NCI-H2227 treated with DMSO at 0.1 percent for 48 hours (cell line): Measurements from ENCODE around the gene SYNE3.
A peak's percentile ranks its signal among the peaks of the same experiment; 100 is the strongest.

Experiments
- DNase-seq: peaks from one replicate; lab custom pipeline; 2025; lab: John Stamatoyannopoulos, UW

SYNE3 gene

DNA sequence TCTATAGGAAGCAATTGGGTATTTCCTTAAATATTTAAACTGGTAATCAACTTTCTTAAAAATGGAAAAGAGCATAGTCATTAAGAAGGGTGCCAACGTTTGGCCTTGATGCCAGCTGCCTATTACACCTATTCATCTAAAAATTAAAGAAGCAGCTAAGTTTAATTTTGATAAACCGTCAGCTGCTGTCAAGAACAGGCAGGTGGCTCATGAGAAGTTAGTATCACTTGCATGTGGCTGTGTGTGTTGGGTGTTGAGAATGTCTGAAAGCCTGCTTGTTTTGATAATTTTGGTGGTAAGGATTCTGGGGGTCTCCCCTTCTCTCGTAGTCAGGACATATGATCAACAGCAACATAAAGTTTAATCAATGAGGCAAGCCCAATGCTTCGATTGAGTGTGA is 24.9 kb upstream of the SYNE3 start:
- DNase-seq: no peak

- DNase-seq: no peak
Observed at GRCh38 chr14:95540236-95540855, 23.9 kb upstream of the SYNE3 start.

- no peak for DNase-seq
Observed at GRCh38 chr14:95538801-95539509, 22.5 kb upstream of the SYNE3 start.

- DNase-seq: no peak
Observed at GRCh38 chr14:95537298-95538089, 21.0 kb upstream of the SYNE3 start.

GRCh38 chr14:95536671-95537070 is 20.2 kb upstream of the SYNE3 start:
- no peak for DNase-seq

DNA sequence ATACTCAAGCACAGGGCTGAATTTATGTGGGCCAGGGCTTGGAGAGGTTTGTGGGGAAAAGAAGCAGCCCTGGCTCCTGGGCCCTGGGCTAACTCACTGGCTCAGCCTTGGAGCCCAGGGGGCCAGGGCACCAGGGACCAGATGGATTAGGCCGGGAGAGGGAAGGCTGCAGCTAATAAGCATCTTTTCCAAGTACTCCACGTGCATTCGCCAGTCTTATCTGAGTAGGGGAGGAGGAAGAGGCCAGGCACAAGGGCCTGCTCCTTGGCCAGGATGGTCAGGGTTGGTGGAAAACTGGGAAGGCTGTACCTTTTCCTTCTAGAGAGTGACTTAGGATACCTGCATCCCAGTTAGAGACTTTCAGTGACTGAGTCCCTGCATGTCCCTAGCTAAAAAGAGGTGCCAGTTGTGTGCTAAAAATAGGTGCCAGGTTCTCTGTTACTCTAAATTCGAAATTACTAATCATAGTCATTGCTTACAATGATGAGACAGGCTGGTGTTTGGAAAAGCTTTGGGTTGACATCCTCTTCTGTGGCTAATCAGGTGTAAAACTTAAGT is 19.7 kb upstream of the SYNE3 start:
- no peak for DNase-seq

GRCh38 chr14:95535226-95536021 is 19.0 kb upstream of the SYNE3 start:
- DNase-seq: no peak

DNA sequence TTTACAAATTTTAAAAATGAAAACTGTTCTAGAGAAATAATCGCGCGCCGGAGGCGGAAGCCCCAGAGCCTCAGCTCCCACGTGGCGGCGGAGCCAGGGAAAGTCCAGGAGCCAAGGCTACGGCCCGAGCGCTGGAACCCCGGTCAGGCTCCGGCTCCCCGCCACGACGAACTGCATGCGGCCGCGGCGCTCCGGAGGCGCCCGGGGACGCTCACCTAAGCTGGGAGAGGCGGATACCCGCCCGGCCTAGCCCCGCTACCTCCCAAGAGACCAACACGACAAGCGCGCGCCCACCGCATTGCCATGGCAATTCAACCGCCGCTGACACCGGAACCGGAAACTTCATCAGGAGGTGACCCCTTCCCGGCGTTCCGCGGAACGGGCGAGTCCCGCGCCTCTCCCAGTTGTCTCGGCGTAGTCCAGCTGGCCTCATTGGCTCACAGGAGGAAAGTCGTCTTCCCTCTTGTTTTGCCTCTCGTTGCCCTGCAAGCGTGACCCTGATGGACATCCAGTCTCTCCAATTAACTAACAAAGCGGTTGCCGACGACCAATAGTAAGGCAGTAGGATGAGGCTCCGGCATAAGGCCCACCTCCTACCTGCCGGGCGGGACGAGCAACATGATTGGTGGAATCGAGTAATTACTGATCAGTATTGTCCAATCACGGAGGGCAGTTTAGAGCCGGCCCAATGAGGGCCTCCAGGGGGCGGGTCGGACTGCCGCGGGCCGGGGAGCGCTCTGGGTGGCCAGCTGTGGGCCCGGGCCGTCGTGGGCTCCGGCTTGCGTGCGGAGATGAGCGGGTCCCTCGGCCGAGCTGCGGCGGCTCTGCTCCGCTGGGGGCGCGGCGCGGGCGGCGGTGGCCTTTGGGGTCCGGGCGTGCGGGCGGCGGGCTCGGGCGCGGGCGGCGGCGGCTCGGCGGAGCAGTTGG is 18.1 kb upstream of the SYNE3 start, which contains the start of gene GLRX5:
Gene GLRX5, plus strand, starts transcription at position 752 of the 927 bp plus-strand sequence. Its CDS starts 40 bp downstream, at position 792.
- DNase-seq: peak; percentile 99

DNA sequence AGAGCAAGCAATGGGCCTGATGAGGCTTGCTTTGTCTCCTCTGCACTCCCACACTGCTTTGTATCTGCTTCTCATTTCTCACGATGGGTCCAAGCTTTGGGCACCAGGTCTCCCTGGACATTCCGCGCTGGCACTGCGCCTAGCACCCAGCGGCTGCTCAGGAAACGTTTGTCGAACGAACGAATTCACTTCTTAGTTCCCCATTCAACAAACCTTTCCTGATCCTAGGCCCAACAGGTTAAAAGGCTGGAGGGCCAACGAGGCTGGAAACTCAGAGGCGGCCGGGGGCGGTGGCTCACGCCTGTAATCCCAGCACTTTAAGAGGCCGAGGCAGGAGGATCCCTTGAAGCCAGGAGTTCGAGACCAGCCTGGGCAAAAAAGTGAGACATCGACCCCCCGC is 17.4 kb upstream of the SYNE3 start:
- DNase-seq: no peak

DNA sequence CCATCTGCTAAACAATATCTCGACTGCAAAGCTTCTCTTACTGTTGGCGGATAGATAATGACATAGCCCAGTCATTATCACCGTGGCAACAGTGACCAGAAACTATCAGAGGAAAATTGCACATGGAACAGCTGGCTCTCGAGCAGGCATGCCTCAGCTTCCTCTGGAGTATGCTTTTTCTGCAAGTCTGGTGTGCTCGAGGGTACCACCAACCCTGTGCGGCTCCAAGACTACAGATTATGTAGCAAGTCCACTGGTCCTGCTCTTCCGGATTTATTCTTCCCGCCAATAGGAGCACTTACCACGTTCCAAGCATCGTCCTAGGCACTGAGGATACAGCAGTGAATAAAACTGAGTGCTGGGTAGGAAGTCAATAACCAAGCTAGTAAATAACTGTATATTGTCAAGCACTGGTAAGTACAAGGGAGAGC is 17.0 kb upstream of the SYNE3 start:
- DNase-seq: peak; percentile 48

- DNase-seq: no peak
Observed at GRCh38 chr14:95531969-95532368, 15.5 kb upstream of the SYNE3 start.

- DNase-seq: no peak
Observed at GRCh38 chr14:95531473-95531872, 15.0 kb upstream of the SYNE3 start.

DNA sequence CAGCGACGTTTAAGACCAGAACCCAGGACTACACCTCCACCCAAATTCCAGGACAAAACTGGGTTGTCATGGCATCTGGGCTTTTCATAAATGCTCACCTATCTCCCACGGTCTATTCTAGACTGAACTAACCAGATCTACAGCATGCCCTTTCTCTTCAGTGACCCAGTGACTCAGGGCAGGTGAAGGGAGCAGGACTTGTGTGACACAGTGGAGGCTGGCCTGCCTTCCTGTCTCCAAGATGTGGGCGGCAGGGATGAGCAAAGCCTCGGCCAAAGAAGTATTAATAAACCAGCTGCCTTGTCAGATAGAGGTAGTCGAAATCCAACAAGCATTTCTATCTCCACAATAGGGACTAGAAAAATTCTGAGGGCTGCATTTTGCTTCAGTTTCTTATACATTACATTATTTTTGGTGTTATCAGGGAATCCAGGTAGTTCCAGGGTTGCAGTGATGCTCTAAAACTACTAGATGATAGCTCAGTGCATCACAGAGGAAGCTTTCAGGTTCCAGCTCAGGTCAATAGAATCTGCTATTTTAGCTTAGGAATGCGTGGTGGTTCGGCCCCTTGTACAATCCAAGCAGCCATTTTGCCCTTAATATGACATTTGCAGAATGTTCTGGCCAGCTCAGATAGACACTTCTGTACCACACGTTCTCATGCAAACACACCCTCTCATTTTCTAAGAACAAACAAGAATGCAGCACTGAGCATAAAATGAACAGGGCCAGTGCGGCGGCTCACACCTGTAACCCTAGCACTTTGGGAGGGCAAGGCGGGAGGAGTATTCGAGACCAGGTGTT is 14.2 kb upstream of the SYNE3 start:
- DNase-seq: no peak

DNA sequence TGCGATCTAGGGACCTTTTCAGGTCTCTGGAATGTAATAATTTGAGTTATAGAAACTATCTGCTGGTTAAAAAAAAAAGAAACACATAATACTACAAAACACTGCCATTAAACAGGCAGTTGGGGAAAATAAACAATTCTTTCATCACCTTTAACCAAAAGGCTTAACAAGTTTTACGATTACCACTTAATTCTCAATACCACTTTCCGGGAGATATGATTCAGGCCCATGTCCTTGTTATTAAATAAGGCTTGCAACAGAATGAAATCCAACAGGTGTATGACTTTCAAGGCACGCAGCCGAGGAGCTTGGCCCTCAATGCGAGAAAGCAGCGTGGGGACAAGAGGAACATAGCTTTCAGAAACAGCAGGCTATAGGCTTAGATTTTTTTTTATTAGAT is 12.8 kb upstream of the SYNE3 start:
- DNase-seq: no peak

GRCh38 chr14:95527387-95528002 is 11.0 kb upstream of the SYNE3 start:
- DNase-seq: no peak

DNA sequence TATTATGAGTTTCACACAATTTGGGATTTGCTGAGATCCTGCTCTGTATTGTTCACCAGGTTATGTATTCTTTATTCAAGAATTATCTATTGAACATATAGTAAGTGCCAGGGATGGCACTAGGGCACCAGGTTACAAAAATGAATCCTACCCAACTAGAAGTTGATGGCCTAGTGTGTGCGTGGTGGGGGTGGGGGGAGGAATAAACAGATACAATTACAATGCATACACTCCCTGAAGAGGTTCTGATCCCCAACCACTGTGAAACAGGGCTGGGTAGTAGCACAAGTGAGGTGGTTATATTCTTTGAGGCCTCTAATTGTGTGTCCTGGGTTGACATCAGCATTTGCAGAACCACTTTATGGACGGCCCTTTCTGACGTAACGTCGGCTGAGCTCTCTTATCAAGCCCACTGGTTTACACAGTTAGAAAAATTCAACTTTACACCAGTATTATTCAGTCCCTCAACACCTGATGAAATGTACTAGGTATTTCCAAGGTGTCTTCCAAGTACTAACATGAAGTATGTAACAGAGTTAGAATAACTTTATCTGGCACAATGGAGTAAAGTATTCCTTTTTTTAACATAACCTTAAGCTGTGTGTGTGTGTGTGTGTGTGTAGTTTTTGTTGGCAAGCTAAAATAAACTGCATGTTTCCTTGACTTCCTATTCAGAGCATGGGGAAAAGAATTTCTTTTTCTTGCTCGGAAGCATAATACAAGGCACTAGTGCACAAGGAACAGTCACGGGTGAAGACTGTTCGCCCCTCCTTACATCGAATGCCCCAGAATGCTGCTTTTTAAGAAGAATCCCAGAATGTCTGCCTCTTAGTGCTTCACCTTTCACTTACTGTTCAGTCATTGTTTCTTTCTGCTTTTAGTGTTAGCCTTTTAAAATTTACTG is 10.3 kb upstream of the SYNE3 start:
- no peak for DNase-seq

GRCh38 chr14:95525999-95526398 is 9.5 kb upstream of the SYNE3 start:
- no peak for DNase-seq
